AG09309 (cell line): Measurements from ENCODE around the gene LEMD2.

Source experiments
- DNase-seq: peaks from one replicate; pipeline ENCODE4 v3.0.0-alpha.2; 2010; ENCODE audit warnings: low read depth
- H3K4me3 ChIP-seq: 2 replicates; pipeline ENCODE4 v1.5.1; 2011; ENCODE audit warnings: mild to moderate bottlenecking, low read depth, low read length, moderate library complexity; ENCODE audit not compliant: control insufficient read depth
- TF ChIP-seq, protein P1 (sequence below): IDR thresholded peaks from 2 replicates; pipeline ENCODE4 v1.5.1; 2011; ENCODE audit warnings: mild to moderate bottlenecking, low read depth, low read length, inconsistent platforms; ENCODE audit not compliant: insufficient read depth, control insufficient read depth; ENCODE audit errors: missing control alignments

LEMD2 gene

DNA sequence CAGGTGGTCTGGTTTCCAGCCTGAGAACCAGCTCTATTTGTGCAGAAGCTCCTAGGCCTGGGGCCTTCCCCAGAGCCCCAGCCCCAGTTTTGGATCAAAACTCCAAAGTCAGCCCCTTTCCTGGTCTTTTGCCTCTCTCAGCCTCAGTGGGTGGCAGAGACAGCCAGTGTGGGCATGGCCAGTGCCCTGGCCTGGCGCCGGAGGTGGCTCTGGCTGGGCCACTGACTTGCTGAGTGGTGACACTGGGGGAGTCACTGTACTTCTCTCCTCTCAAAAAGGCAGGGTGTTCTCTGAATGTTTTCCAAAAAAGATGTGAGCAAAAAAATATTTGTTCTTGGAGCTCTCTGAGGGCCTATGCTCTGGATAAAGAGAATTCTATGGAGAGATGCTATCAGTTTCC lies 34.9 kb upstream of the LEMD2 start:
- TF ChIP-seq, protein P1, sequence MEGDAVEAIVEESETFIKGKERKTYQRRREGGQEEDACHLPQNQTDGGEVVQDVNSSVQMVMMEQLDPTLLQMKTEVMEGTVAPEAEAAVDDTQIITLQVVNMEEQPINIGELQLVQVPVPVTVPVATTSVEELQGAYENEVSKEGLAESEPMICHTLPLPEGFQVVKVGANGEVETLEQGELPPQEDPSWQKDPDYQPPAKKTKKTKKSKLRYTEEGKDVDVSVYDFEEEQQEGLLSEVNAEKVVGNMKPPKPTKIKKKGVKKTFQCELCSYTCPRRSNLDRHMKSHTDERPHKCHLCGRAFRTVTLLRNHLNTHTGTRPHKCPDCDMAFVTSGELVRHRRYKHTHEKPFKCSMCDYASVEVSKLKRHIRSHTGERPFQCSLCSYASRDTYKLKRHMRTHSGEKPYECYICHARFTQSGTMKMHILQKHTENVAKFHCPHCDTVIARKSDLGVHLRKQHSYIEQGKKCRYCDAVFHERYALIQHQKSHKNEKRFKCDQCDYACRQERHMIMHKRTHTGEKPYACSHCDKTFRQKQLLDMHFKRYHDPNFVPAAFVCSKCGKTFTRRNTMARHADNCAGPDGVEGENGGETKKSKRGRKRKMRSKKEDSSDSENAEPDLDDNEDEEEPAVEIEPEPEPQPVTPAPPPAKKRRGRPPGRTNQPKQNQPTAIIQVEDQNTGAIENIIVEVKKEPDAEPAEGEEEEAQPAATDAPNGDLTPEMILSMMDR: no peak
- no peak for DNase-seq
- no peak overlapping the region for H3K4me3 ChIP-seq

DNA sequence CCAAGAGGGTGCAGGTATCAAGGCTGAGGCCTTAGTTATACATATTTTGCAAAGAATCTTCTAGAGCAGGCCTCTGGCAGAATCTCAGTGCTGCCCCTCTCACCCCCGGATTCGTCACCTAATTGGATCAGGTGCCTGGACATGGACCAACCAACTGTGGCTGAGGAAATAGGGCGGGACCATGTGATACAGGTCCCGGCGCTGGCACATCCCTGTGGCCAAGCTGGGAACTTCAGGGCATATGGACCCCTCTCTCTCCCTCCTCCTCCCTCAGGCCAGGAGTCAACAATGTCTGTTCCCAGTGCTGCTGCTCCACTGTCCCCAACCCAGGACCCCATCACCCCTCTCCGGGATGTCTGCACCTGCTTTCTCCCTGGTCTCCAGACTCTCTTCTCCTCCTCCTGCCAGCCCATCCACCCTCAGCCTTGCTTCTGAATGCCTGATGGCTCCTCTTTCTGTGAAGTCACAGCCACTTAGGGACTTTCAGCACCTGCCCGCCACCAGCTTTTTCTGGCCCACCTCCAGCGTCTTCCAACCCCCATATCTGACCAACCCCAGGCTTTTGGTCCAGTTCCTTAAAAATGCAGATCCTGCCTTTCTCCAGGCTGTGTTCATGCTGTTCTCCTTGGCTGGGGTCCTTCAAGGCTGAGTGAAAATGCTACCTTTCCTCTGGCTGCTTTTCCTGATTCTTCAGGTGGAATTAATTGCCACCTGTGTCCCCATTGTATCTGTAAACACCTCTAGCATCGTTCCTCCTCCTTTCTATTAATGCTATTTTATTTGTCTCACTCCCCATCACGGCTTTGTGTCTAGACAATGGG lies 33.9 kb upstream of the LEMD2 start:
- no peak for DNase-seq
- TF ChIP-seq, protein P1: peak; percentile 32
- no peak overlapping the region for H3K4me3 ChIP-seq

DNA sequence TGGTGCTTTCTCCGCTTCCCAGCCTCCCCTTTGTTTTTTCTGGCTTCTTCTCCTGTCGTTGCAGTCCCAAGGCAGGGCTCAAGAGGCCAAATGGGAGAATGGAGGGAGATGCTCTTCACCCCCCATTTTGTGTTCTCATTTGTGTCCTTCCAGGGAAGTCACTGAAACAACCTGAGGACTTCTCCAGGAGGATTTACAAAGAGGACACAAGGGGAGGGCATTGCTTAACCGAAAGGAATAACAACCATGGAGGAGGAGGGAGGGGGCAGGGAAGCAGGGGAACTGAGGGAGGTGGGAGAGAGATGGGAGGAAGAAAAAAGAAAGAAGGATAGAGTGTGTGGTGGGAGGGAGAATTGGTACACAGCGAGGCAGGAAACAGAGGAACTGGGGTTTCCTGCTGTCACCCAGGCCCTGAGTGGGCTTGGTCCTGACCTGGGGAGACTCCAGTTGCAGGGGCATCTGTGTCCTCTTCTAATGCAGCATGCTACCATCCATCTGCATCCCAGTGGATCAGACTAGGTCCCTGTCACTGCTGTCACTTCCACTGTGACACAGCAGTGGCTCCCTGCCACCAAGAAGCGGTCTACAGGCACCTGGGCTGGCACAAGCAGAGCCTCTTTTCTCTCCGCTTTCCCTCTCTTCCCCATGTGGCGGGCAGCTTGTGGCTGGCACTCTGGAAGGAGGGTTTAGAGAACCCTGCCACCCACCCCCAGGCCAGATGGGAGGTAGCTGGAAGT lies 32.0 kb upstream of the LEMD2 start:
- DNase-seq: no peak
- no peak overlapping the region for H3K4me3 ChIP-seq
- TF ChIP-seq, protein P1: no peak

DNA sequence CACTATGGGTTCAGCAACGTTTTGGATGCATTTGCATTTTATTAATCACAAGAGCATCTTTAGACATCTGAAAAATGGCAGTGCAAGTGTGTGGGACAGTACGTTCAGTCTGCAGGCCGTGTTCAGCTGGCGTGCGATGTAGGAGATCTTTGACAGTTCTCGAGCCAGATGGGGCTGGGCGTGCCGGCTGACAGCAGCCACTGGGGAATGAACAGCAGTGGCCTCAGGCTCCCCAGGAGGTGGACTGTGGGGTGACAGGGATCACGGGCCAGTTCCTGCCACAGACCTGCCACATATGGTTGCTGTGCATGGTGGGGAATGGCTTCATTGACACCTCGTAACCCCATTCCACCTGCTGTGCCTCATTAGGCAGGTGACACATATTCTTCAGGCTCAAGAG lies 31.3 kb upstream of the LEMD2 start:
- H3K4me3 ChIP-seq: no peak overlapping the region
- DNase-seq: no peak
- TF ChIP-seq, protein P1: no peak

DNA sequence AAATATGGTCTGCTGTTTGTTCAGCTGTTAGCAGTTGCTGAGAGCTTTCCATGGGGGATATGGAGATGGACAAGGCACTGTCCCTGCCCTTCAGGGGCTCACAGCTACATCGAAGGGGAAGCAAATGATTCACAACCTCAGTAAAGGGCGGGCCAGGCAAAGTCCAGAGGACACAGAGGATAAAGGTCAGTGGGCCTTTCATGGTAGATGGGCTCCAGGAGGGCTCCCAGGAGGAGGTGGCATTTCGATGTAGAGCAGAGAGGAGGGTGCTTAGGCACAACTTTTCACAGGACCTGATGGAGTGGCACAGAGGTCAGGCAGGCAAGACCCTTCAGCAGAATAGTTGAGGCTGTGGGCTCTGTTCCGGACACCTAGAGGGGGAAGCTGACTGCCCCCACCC lies 30.1 kb upstream of the LEMD2 start:
- TF ChIP-seq, protein P1: no peak
- DNase-seq: no peak
- H3K4me3 ChIP-seq: no peak overlapping the region

DNA sequence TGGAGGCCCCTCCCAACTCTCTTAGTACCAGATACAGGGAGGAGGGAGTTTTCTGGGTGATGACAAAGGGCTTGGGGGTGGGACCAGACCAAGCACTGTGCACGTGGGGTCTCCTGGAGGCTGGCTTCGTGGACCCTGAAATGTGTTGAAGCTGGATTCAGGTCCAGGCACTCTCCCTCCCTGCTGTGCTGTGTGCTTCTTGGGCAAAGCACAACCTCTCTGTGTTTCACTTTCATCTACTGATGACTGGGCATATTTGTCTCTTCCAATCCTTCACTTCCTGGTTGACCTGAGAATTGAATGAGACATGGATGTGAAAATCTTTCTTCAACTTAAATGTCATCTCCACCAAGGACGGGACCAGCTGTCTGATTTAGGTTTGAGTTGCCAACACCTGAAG lies 29.4 kb upstream of the LEMD2 start:
- TF ChIP-seq, protein P1: no peak
- no peak for DNase-seq
- H3K4me3 ChIP-seq: no peak overlapping the region
